Lung microvascular endothelial cell (primary cell): ENCODE measurements around the gene FOXO1. TPM values are rescaled to one million over a fixed set of nuclear protein-coding genes. Genes with fewer than 3 reads are reported as not detected.

Experiments
- DNase-seq, 2 donors: peaks; one replicate each; pipeline versions ENCODE4 v3.0.0 to v3.0.0-alpha.2; 2010; ENCODE audit warnings: low read depth in 2 of 2
- total RNA-seq: library from RNA; depleted of rRNA; stranded (reverse); fragments of >200 nt; gene quantifications from 2 replicates; pipeline ENCODE4 v1.2.1, GENCODE V29; 2014

FOXO1 gene
- total RNA-seq, 1 donor from 2014 or later = 21.6 TPM

DNA sequence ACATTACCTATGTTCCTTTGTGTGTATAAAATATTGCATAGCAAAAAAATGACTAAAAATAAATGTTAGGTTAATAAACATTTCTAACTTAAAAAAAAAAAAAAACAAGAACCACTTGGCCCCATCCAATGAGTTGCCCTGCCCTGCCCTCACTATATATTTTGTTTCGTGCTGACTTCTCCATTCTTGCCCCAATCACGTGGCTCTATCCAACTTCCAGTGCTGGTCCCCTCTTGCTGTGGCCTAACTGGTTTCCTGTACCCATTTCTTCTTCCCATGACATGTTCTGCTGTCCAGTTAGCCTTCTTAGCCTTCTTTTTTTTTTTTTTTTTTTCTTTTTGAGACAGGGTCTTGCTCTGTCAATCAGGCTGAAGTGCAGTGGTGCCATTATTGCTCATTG is 151.6 kb downstream of the FOXO1 start:
- DNase-seq = no peak

DNA sequence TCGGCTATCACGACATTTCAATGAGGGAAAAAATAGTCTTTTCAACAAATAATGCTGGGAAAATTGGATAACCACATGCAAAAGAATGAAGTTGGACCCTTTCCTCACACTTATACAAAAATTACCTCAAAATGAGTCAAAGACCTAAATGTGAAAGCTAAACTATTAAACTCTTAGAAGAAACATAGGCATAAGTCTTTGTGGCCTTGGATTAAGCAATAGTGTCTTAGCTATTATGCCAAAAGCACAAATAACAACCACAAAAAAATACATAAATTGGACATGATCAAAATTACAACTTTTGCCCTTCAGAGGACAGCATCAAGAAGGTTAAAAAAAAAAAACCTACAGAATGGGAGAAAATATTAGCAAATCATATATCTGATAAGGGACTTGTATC is 156.6 kb downstream of the FOXO1 start:
- DNase-seq = no peak

DNA sequence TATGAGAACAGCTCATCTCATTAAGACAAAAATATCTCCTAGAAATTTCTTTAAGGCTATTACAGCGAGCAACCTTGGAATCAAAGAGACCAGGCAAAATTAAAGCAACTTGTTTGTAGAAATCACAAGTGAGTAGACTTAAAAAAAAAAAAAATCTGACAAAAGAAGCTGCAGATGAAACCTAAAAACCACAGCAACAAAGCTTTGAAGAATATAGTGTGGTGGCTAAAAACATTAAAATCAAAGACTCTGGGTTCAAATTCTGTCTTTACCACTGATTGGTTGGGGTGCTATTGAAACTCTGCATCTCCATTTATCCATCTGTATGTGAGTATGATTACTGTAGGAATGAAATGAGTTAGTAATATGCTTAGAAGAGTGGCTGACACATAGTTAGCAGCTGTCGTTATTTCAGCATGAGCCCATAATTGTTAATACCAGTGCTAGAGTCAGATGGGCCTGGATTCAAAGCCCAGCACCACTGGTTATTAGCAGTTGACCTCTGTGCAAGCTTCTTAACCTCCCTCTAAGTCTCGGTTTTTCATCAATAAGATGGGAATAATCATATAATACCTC is 157.6 kb downstream of the FOXO1 start:
- no peak for DNase-seq

DNA sequence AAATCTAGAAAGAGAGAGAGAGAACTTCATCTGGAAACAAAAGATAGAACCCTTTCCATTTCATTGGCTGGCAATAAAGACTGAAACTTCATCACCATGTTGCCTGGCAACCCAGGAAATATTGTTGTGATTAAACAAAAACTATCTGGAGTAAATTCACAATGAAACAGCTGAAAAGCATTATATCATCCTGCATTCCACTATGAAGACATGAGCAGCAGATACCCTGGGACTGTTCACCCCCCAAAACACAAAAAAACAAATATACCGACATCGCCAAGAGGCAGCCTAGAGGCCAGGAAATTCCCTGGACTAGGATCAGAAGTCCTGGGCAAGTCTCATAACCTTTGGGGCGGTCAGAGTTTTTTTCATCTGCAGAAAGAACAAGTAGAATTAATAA is 158.3 kb downstream of the FOXO1 start:
- peak; percentile 93 to 97 for DNase-seq

DNA sequence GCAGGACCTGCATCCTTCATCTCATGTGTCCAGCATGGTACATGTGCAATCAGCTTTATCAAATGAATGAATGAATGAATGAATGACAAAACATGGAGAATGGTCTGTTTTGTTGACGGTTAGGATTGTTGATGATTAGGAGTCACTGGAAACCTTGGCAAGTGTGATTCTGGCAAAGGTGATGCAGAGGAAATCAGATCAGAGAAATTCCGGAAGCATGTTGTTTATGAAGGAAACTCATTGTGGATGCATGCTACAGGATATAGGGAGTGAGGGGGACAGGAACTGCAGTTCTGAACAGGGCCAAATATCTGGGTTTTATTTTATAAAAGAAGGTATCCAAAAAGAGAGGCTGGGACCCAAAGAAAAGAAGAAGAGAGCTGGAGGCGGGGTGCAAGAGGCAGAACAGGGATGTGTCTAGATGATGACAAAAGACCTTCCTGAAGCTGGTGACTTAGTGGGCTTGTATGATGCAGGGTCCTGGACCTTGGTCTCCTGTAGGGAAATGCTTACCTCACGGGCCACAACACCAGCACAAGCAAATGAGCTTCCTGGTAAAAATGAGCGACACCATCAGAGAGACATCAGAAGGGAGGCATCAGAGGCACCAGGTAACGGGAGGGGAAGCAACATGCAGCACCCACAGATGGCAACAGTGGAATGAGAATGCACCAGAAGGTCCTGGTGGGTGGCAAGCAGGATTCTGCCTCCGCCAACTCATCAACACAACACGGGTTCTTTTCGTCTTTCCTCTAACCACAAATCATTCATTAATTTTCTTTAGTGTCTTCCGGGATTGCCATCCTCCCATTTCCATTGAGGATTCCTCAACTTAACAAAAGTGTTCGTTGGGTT is 159.6 kb downstream of the FOXO1 start:
- DNase-seq = peak; percentile 88 to 97

Other genes starting within 250 kb of the FOXO1 start
- gene MRPS31, start 104.5 kb upstream of the FOXO1 start, total RNA-seq = 5.2 and 8.1 TPM in 2 replicates
- gene SLC25A15, start 123.0 kb upstream of the FOXO1 start, total RNA-seq = 11.3 and 16.3 TPM in 2 replicates